ENCODE measurements around the gene BACH2. TPM values are rescaled to one million over a fixed set of nuclear protein-coding genes. Genes with fewer than 3 reads are reported as not detected.

BACH2 gene
- total and polyA plus RNA-seq, 8 donors, result 0.19 to 10.8 (median 1.4) TPM; not detected in 1

- no peak for TF ChIP-seq POLR2AphosphoS5 (IDR thresholded peaks at IDR 0.05)
- TF ChIP-seq CTCF (IDR thresholded peaks at IDR 0.05), result no peak
- TF ChIP-seq POLR2A (IDR thresholded peaks at IDR 0.05), result no peak
- no peak for TF ChIP-seq EP300 (IDR thresholded peaks at IDR 0.05)
- intact Hi-C loops (cut with DNase I; ENCODE audit: low total_unique reads), result no loop called here
- H3K9me3 ChIP-seq, result no peaks in the 10 kb centered on the region
- H3K27me3 ChIP-seq, result no peaks in the 10 kb centered on the region
- DNase-seq, result no peak
- H3K4me3 ChIP-seq, result no peak overlapping the region
- 76 to 90% (median 87%) methylated on average over 8 of the region's 8 CpGs for WGBS, 5 donors
- no peak overlapping the region for H3K27ac ChIP-seq
- peaks cover 0 to 3% (median 0%) of the 10 kb centered on the region in 4 donors for H3K4me1 ChIP-seq
- no peaks in the 10 kb centered on the region for H3K36me3 ChIP-seq
Observed at GRCh38 chr6:90154755-90155470, 141.7 kb downstream of the BACH2 start.

GRCh38 chr6:90151576-90152422 is 144.8 kb downstream of the BACH2 start:
- intact Hi-C loops (cut with DNase I; ENCODE audit: low total_unique reads), result no loop called here
- H3K36me3 ChIP-seq, result no peaks in the 10 kb centered on the region
- no peak for TF ChIP-seq EP300 (IDR thresholded peaks at IDR 0.05)
- TF ChIP-seq CTCF (IDR thresholded peaks at IDR 0.05), result no peak
- no peak for TF ChIP-seq POLR2AphosphoS5 (IDR thresholded peaks at IDR 0.05)
- no peak for TF ChIP-seq POLR2A (IDR thresholded peaks at IDR 0.05)
- no peaks in the 10 kb centered on the region for H3K27me3 ChIP-seq
- H3K4me3 ChIP-seq, result no peak overlapping the region
- no peaks in the 10 kb centered on the region for H3K9me3 ChIP-seq
- 66 to 85% (median 82%) methylated on average over 4 of the region's 4 CpGs for WGBS, 5 donors
- H3K4me1 ChIP-seq, result no peaks in the 10 kb centered on the region
- H3K27ac ChIP-seq, result no peak overlapping the region
- no peak for DNase-seq

- H3K27me3 ChIP-seq, result no peaks in the 10 kb centered on the region
- H3K36me3 ChIP-seq, result no peaks in the 10 kb centered on the region
- H3K9me3 ChIP-seq, result no peaks in the 10 kb centered on the region
- intact Hi-C loops (cut with DNase I; ENCODE audit: low total_unique reads), result no loop called here
- no peak overlapping the region for H3K4me3 ChIP-seq
- WGBS, 5 donors, result 19 to 70% (median 42%) methylated on average over 3 of the region's 3 CpGs
- no peak overlapping the region for H3K27ac ChIP-seq
- H3K4me1 ChIP-seq, result no peaks in the 10 kb centered on the region
- DNase-seq, result no peak
- TF ChIP-seq POLR2A (IDR thresholded peaks at IDR 0.05) (no peak), POLR2AphosphoS5 (IDR thresholded peaks at IDR 0.05) (no peak)
Observed at GRCh38 chr6:90149280-90149679, 147.4 kb downstream of the BACH2 start.

DNA sequence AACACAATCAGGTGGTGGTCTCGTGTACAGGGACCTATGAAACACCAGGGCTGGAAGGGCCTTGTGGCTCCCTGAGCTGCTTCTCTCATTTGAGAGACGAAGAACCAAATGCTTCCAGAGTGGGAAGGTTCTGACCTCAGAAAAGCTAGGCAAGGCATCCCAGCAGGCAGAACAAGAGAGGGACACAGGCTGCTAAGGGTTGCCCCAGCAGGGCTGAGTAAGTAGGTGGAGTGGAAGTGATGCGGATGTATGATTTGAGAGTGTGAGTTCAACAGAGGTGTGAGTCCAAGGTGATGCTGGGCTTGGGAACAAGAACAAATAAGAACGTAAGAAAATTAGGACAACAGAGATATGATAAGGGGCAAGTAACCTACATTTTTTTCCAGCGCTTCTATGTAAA is 147.8 kb downstream of the BACH2 start:
- Histone ChIP-seq H3K9me3 (no peaks in the 10 kb centered on the region), H3K27ac (no peak overlapping the region), H3K27me3 (no peaks in the 10 kb centered on the region), H3K4me3 (no peak overlapping the region), H3K36me3 (no peaks in the 10 kb centered on the region), H3K4me1 (no peaks in the 10 kb centered on the region)
- DNase-seq, result no peak
- WGBS, 5 donors, result 49 to 67% (median 66%) methylated on average over 5 of the region's 5 CpGs
- TF ChIP-seq CTCF (IDR thresholded peaks at IDR 0.05), result no peak
- intact Hi-C loops (cut with DNase I; ENCODE audit: low total_unique reads), result no loop called here

All from stomach (tissue), 9 donors.